Thyroid gland (tissue), 4 donors: Measurements from ENCODE around the gene LCN10. TPM values are rescaled to one million over a fixed set of nuclear protein-coding genes. Genes with fewer than 3 reads are reported as not detected.
A peak's percentile ranks its signal among the peaks of the same experiment; 100 is the strongest.
"Not testable (repeated sequence)": the region's sequence is repeated elsewhere in the genome, so short reads cannot be mapped to it uniquely, and the experiment has no call there.

Experiments
- DNase-seq, 2 donors: peaks; one replicate each; pipeline ENCODE4 v3.0.0-alpha.2; 2019
- H3K27ac ChIP-seq, 3 donors: fragments of 200-600 bp; sonication (generic); 1 replicate in 2 of 3; 2 replicates in 1 of 3; pipeline ENCODE4 v1.5.1; 2016 to 2019; ENCODE audit warnings: mild to moderate bottlenecking in 1 of 3, moderate library complexity in 1 of 3
- H3K27me3 ChIP-seq: fragments of 200-600 bp; sonication (generic); one replicate; pipeline ENCODE4 v1.5.1; 2019
- H3K36me3 ChIP-seq, 2 donors: fragments of 200-600 bp; sonication (generic); one replicate each; pipeline ENCODE4 v1.5.1; 2016 to 2019
- H3K4me1 ChIP-seq, 2 donors: fragments of 200-600 bp; sonication (generic); one replicate each; pipeline ENCODE4 v1.5.1; 2017 to 2019
- H3K4me3 ChIP-seq, 3 donors: fragments of 200-600 bp; sonication (generic); replicated peaks in 1 of 3; 1 replicate in 2 of 3; 2 replicates in 1 of 3; pipeline ENCODE4 v1.5.1; 2016; ENCODE audit warnings: mild to moderate bottlenecking in 1 of 3
- H3K9me3 ChIP-seq: fragments of 200-600 bp; sonication (generic); one replicate; pipeline ENCODE4 v1.5.1; 2017
- POLR2A ChIP-seq, 2 donors: fragments of 450-650 bp; IDR thresholded peaks; one replicate each; pipeline ENCODE4 v1.6.1; 2017; ENCODE audit warnings: antibody characterized with exemption in 2 of 2, mild to moderate bottlenecking in 2 of 2, moderate library complexity in 1 of 2
- WGBS, 2 donors: methylation state at CpG; one replicate each; pipeline ENCODE4 v1.1.5; 2017; 5-methylcytosine and 5-hydroxymethylcytosine counted together
- intact Hi-C: fragments of 100-400 bp; cut with DNase I; formaldehyde crosslinking; loops from one replicate; pipeline ENCODE4 v1.15.1; 2023
- total RNA-seq, 4 donors: library from RNA; depleted of rRNA; stranded (reverse); fragments of >200 nt; gene quantifications; one replicate each; pipeline ENCODE4 v1.2.3, GENCODE V29; 2016
- TF ChIP-seq, protein P1 (sequence below), 6 experiments: fragments of 200-600 bp in 3 of 6; fragments of 450-650 bp in 3 of 6; sonication (generic) in 3 of 6; IDR thresholded peaks; one replicate each; pipeline ENCODE4 v1.5.1; 2016 to 2019; ENCODE audit warnings: antibody characterized with exemption in 6 of 6, mild to moderate bottlenecking in 2 of 6, inconsistent platforms in 1 of 6, moderate library complexity in 1 of 6

Gene LCN10
- total RNA-seq, 4 donors from 2014 or later = 5.8 to 10.1 (median 7.1) TPM

DNA sequence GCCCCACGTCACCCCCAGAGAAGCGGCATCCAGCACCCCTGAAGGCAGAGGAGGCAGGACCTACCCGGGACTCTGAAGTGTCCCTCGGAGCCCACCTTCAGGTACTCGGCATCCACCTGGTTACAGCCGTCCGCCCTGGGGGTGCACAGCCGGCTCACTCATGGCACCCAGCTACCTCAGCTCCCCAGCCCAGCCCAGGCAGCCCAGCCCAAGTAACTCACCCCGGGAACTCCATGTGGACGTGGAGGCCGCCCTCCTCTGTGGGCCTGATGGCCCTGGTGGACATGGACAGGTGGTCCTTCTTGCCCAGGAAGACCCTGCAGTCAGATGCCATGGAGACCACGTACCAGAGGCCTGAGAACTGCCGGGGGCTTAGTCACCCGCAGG, 20.9 kb upstream of the LCN10 start:
- peaks cover 4 to 8% of the 10 kb centered on the region in 2 donors for H3K4me1 ChIP-seq
- intact Hi-C loops = no loop called here
- no peaks in the 10 kb centered on the region for H3K36me3 ChIP-seq
- no peak overlapping the region for H3K4me3 ChIP-seq
- no peak for TF ChIP-seq POLR2A (IDR thresholded peaks at IDR 0.05)
- TF ChIP-seq, protein P1, sequence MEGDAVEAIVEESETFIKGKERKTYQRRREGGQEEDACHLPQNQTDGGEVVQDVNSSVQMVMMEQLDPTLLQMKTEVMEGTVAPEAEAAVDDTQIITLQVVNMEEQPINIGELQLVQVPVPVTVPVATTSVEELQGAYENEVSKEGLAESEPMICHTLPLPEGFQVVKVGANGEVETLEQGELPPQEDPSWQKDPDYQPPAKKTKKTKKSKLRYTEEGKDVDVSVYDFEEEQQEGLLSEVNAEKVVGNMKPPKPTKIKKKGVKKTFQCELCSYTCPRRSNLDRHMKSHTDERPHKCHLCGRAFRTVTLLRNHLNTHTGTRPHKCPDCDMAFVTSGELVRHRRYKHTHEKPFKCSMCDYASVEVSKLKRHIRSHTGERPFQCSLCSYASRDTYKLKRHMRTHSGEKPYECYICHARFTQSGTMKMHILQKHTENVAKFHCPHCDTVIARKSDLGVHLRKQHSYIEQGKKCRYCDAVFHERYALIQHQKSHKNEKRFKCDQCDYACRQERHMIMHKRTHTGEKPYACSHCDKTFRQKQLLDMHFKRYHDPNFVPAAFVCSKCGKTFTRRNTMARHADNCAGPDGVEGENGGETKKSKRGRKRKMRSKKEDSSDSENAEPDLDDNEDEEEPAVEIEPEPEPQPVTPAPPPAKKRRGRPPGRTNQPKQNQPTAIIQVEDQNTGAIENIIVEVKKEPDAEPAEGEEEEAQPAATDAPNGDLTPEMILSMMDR (IDR thresholded peaks at IDR 0.05) = no peak
- no peaks in the 10 kb centered on the region for H3K27me3 ChIP-seq
- no peak overlapping the region for H3K27ac ChIP-seq
- H3K9me3 ChIP-seq = no peaks in the 10 kb centered on the region
- DNase-seq = no peak
- 92% methylated on average over 13 of the region's 14 CpGs; no CpG with 5 or more reads in 1 of the 2 donors for WGBS, 2 donors

DNA sequence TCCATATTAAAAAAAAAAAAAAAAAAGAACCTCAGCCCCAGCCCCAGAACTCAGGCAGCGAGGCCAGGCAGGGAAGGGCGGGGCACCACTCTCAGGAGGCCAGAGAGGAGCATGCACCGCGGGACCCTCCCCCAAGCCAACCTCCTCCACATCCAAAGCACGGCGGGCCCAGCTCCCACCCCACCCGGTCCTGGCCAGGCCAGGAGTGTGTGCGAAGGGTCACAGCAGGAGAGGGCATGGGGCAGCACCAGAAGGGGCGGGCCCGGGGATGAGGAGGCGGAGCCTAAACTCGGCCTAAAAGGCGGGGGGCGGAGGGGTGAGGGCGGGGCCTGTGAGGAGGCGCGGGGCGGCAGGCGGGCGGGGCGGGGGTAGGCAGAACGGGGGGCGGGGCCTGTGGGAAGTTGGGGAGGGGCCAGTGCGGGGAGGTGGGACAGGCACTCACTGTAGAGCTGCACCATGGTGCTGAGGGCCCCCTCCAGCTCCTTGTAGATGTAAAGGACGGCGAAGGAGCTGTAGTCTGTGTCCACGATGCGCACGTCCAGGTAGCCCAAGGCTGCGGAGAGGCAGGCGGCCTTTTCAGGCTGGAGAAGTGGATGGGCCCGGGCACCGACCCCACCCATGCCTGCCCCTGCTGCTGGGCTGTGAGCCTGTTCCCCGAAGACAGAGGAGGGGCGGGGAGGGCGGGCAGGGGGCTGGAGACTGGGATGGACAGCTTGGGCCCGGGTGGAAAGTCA, 20.3 kb upstream of the LCN10 start:
- no peaks in the 10 kb centered on the region for H3K9me3 ChIP-seq
- H3K4me3 ChIP-seq = no peak overlapping the region
- peaks cover 4 to 12% of the 10 kb centered on the region in 2 donors for H3K4me1 ChIP-seq
- H3K27me3 ChIP-seq = no peaks in the 10 kb centered on the region
- no peaks in the 10 kb centered on the region for H3K36me3 ChIP-seq
- TF ChIP-seq POLR2A (IDR thresholded peaks at IDR 0.05) = no peak
- TF ChIP-seq, protein P1 (IDR thresholded peaks at IDR 0.05) = no peak
- intact Hi-C loops = no loop called here
- WGBS, 2 donors = 15 to 18% methylated on average over 11 to 22 of the region's 37 CpGs
- H3K27ac ChIP-seq = no peak overlapping the region
- DNase-seq = no peak

DNA sequence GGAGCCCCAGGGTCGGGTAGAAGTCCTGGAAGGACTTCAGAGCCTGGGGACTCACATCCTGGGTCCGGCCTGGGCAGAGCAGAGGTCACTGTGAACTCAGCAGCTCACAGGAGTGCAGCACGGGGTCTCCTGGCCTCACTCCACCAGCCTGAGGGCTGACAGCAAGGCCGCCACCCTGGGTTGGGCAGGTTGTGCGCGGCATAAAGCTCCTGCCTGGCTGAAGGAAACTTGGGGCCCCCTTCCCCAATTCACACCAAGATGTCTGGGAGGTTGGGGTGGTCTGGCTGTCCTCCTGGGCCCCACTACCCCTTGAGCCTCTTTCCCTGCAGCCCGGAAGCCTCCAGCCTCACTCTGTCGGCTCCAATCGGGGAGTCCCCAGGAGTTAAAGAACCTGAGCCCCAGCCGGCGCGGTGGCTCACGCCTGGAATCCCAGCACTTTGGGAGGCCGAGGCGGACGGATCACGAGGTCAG, 19.5 kb upstream of the LCN10 start:
- no peak overlapping the region for H3K27ac ChIP-seq
- TF ChIP-seq, protein P1 (IDR thresholded peaks at IDR 0.05) = no peak
- TF ChIP-seq POLR2A (IDR thresholded peaks at IDR 0.05) = no peak
- intact Hi-C loops = no loop called here
- no peak for DNase-seq
- H3K4me1 ChIP-seq = peaks cover 9 to 18% of the 10 kb centered on the region in 2 donors
- no peak overlapping the region for H3K4me3 ChIP-seq
- H3K9me3 ChIP-seq = no peaks in the 10 kb centered on the region
- no peaks in the 10 kb centered on the region for H3K36me3 ChIP-seq
- H3K27me3 ChIP-seq = no peaks in the 10 kb centered on the region
- WGBS, 2 donors = 90% methylated on average over 10 to 16 of the region's 17 CpGs

DNA sequence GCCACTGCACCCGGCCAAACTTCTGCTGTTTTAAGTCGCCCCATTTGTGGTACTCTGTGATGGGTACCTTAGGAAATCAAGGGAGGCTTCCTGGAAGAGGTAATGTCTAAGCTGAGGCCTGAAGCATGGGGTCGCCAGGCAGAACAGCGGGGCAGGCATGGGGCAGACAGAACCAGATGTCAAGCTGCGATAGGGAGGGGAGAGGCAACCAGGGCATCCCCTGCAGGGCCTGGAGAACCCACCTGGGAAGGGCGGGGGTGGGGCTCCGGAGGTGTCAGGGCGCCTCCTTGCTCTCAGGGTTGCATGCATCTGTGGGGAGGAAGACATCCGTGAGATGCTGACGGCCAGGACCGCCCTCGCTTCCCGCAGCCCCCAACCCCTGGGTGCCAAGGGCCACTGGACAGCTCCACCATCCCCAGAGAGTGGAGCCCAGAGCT, 18.8 kb upstream of the LCN10 start:
- Histone ChIP-seq H3K36me3 (no peaks in the 10 kb centered on the region), H3K27me3 (no peaks in the 10 kb centered on the region), H3K4me3 (no peak overlapping the region), H3K4me1 (peaks cover 9 to 18% of the 10 kb centered on the region in 2 donors), H3K9me3 (no peaks in the 10 kb centered on the region), H3K27ac (no peak overlapping the region)
- TF ChIP-seq, protein P1 (IDR thresholded peaks at IDR 0.05) = no peak
- TF ChIP-seq POLR2A (IDR thresholded peaks at IDR 0.05) = no peak
- intact Hi-C loops = no loop called here
- 75 to 76% methylated on average over 8 to 13 of the region's 13 CpGs for WGBS, 2 donors
- DNase-seq = no peak

DNA sequence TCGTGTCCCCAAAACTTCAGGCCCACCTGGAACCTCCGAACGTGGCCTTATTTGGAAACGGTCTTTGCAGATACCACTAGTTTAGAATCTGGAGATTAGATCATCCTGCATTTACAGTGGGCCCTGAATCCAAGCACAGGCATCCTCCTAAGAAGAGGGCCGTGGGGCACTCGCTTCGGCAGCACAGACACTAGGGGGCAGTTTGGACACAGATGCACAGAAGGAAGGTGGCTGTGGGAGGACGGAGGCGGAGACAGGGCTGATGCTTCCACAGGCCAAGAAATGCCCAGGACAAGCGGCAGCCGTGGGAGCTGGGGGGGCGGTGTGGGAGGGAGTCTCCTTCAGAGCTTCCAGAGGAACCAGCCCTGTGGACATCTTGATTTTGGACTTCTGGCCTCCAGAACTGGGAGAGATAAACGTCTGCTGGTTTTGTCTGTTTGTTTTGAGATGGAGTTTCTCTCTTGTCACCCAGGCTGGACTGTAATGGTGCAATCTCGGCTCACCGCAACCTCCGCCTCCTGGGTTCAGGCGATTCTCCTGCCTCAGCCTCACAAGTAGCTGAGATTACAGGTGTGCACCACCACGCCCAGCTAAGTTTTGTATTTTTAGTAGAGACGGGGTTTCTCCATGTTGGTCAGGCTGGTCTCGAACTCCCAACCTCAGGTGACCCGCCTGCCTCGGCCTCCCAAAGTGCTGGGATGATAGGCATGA, 18.2 kb upstream of the LCN10 start:
- intact Hi-C loops, H3K36me3 ChIP-seq, H3K9me3 ChIP-seq, H3K4me3 ChIP-seq, H3K27ac ChIP-seq, H3K27me3 ChIP-seq: not testable (repeated sequence)
- TF ChIP-seq, protein P1 (IDR thresholded peaks at IDR 0.05) = peak in 4 of 6 experiments; percentile 18 to 50 (median 24)
- H3K4me1 ChIP-seq = peaks cover 9 to 18% of the 10 kb centered on the region in 2 donors
- DNase-seq = peak; percentile 52 to 59
- 45 to 52% methylated on average over 17 to 21 of the region's 22 CpGs for WGBS, 2 donors
